ENCODE data around the gene WDR20.

- TF ChIP-seq CHD2 (IDR thresholded peaks at IDR 0.05; ENCODE audit: low read length), result no peak
- TF ChIP-seq CTCF (IDR thresholded peaks at IDR 0.05; ENCODE audit: control extremely low read depth in 1 of 3, insufficient read depth in 1 of 3, low read depth in 1 of 3, low read length in 3 of 3), result no peak
- no peak for TF ChIP-seq POLR2A (IDR thresholded peaks at IDR 0.05; ENCODE audit: control extremely low read depth in 1 of 2, low read depth in 2 of 2, low read length in 2 of 2)
- no peak for TF ChIP-seq YY1 (IDR thresholded peaks at IDR 0.05; ENCODE audit: low read depth, low read length)
- no peak for TF ChIP-seq CEBPB (IDR thresholded peaks at IDR 0.05; ENCODE audit: low read depth, low read length)
- TF ChIP-seq SP2 (IDR thresholded peaks at IDR 0.05; ENCODE audit: low read length), result no peak
Observed at GRCh38 chr14:102111101-102111500, 28.6 kb upstream of the WDR20 start.
